ENCODE data around the gene TBC1D5.
A peak's percentile ranks its signal among the peaks of the same experiment; 100 is the strongest.
"Not testable (repeated sequence)": the region's sequence is repeated elsewhere in the genome, so short reads cannot be mapped to it uniquely, and the experiment has no call there.

The TBC1D5 gene

DNA sequence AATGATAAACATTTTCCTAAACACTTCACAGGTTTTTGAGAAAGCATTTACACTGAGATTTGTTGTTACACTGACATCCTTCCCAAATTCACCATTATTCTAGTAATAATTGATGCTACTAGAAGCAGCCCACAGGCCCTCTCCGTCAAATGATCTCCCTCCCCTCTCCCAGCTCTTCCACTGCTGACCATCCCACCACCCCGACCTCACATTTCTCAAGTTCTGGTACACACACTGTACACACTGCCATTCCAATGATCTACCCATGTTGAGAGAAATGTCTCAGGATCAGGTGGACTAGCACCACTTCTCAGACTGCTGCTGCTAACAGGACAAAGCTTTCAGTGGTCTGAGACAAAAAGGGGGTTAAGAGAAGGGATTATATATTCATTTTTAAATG is 3.5 kb downstream of the TBC1D5 start:
- Histone ChIP-seq H3K9ac (ENCODE audit: low read depth in 1 of 2, low read length in 2 of 2) (peak overlapping the region in 1 of 2 donors; percentile 55), H3K27me3 (ENCODE audit: control insufficient read depth in 2 of 2, insufficient read depth in 2 of 2, low read length in 2 of 2) (no peaks in the 10 kb centered on the region), H3K4me1 (ENCODE audit: control insufficient read depth in 2 of 2, insufficient read depth in 2 of 2, low read length in 2 of 2) (peaks cover 20 to 25% of the 10 kb centered on the region in 2 donors), H3K27ac (ENCODE audit: low read depth in 2 of 2, low read length in 2 of 2) (peak overlapping the region in 1 of 2 donors; percentile 99), H3K4me3 (ENCODE audit: low read length in 2 of 2) (peak overlapping the region in 1 of 2 donors; percentile 85), H3K36me3 (ENCODE audit: control insufficient read depth in 2 of 2, insufficient read depth in 2 of 2, low read length in 2 of 2) (no peaks in the 10 kb centered on the region), H3K9me3 (ENCODE audit: control insufficient read depth in 2 of 2, low read length in 2 of 2) (no peaks in the 10 kb centered on the region)

GRCh38 chr3:17738219-17738618 is 4.2 kb downstream of the TBC1D5 start:
- Histone ChIP-seq H3K4me1 (ENCODE audit: control insufficient read depth in 2 of 2, insufficient read depth in 2 of 2, low read length in 2 of 2) (peaks cover 13 to 21% of the 10 kb centered on the region in 2 donors), H3K9ac (ENCODE audit: low read depth in 1 of 2, low read length in 2 of 2) (no peak overlapping the region), H3K9me3 (ENCODE audit: control insufficient read depth in 2 of 2, low read length in 2 of 2) (no peaks in the 10 kb centered on the region), H3K4me3 (ENCODE audit: low read length in 2 of 2) (no peak overlapping the region), H3K27me3 (ENCODE audit: control insufficient read depth in 2 of 2, insufficient read depth in 2 of 2, low read length in 2 of 2) (no peaks in the 10 kb centered on the region), H3K36me3 (ENCODE audit: control insufficient read depth in 2 of 2, insufficient read depth in 2 of 2, low read length in 2 of 2) (no peaks in the 10 kb centered on the region), H3K27ac (ENCODE audit: low read depth in 2 of 2, low read length in 2 of 2) (no peak overlapping the region)

- Histone ChIP-seq H3K27ac (ENCODE audit: low read depth in 2 of 2, low read length in 2 of 2) (no peak overlapping the region), H3K9ac (ENCODE audit: low read depth in 1 of 2, low read length in 2 of 2) (no peak overlapping the region), H3K36me3 (ENCODE audit: control insufficient read depth in 2 of 2, insufficient read depth in 2 of 2, low read length in 2 of 2) (no peaks in the 10 kb centered on the region), H3K9me3 (ENCODE audit: control insufficient read depth in 2 of 2, low read length in 2 of 2) (no peaks in the 10 kb centered on the region), H3K4me1 (ENCODE audit: control insufficient read depth in 2 of 2, insufficient read depth in 2 of 2, low read length in 2 of 2) (peaks cover 12 to 20% of the 10 kb centered on the region in 2 donors), H3K27me3 (ENCODE audit: control insufficient read depth in 2 of 2, insufficient read depth in 2 of 2, low read length in 2 of 2) (no peaks in the 10 kb centered on the region), H3K4me3 (ENCODE audit: low read length in 2 of 2) (no peak overlapping the region)
Observed at GRCh38 chr3:17737591-17737990, 4.8 kb downstream of the TBC1D5 start.

DNA sequence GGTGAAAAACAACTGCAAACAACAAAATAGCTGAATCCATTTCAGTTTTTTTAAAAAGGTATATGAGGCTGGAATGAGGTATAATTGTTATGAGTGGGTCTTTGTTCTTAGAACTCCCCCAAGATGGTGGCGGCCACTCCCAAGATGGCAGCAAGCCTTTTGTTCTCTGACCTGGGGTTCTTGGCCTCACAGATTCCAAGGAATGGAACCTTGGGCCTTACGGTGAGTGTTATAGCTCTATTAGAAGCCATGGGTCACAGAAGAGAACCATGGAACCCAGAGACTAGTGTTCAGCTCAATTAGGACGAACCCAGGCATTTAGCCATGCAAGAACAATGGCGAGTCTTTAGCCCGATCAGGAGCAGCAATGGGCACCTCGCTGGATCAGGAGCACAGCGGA is 7.1 kb downstream of the TBC1D5 start:
- not testable (repeated sequence) for H3K27me3 ChIP-seq (ENCODE audit: control insufficient read depth in 2 of 2, insufficient read depth in 2 of 2, low read length in 2 of 2); H3K9me3 ChIP-seq (ENCODE audit: control insufficient read depth in 2 of 2, low read length in 2 of 2)
- peaks cover 2 to 13% of the 10 kb centered on the region in 2 donors for H3K4me1 ChIP-seq (ENCODE audit: control insufficient read depth in 2 of 2, insufficient read depth in 2 of 2, low read length in 2 of 2)

GRCh38 chr3:17733768-17734167 is 8.7 kb downstream of the TBC1D5 start:
- H3K4me3 ChIP-seq (ENCODE audit: low read length in 2 of 2) = no peak overlapping the region
- H3K27ac ChIP-seq (ENCODE audit: low read depth in 2 of 2, low read length in 2 of 2) = no peak overlapping the region
- H3K9ac ChIP-seq (ENCODE audit: low read depth in 1 of 2, low read length in 2 of 2) = no peak overlapping the region
- no peaks in the 10 kb centered on the region for H3K27me3 ChIP-seq (ENCODE audit: control insufficient read depth in 2 of 2, insufficient read depth in 2 of 2, low read length in 2 of 2)
- H3K36me3 ChIP-seq (ENCODE audit: control insufficient read depth in 2 of 2, insufficient read depth in 2 of 2, low read length in 2 of 2) = peaks cover 0 to 2% of the 10 kb centered on the region in 2 donors
- H3K9me3 ChIP-seq (ENCODE audit: control insufficient read depth in 2 of 2, low read length in 2 of 2) = no peaks in the 10 kb centered on the region
- no peaks in the 10 kb centered on the region for H3K4me1 ChIP-seq (ENCODE audit: control insufficient read depth in 2 of 2, insufficient read depth in 2 of 2, low read length in 2 of 2)

More for the DNA sequence above, 7.1 kb downstream of the TBC1D5 start:
- H3K36me3 ChIP-seq (ENCODE audit: control insufficient read depth in 2 of 2, insufficient read depth in 2 of 2, low read length in 2 of 2); H3K27ac ChIP-seq (ENCODE audit: low read depth in 2 of 2, low read length in 2 of 2); H3K4me3 ChIP-seq (ENCODE audit: low read length in 2 of 2); H3K9ac ChIP-seq (ENCODE audit: low read depth in 1 of 2, low read length in 2 of 2): not testable (repeated sequence)

DNA sequence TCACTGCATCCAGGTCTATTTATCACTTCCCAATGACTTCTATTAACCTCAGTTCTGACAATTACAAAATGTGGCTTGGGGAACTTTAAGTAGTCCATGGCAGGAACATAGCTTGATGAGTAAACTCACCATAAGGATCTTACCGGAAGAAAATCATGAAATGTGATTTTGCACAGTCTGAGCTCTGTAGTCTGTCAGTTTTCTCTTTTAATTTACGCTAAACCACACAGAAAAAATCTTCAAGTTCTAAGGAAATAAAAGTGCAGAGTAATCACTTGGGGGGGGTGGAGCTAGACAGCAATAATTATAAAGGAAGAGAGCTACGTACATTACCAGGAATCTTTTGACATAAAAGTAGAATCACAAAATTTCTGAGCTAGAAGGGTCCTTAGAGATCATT is 9.2 kb downstream of the TBC1D5 start:
- peaks cover 0 to 2% of the 10 kb centered on the region in 2 donors for H3K36me3 ChIP-seq (ENCODE audit: control insufficient read depth in 2 of 2, insufficient read depth in 2 of 2, low read length in 2 of 2)
- H3K4me3 ChIP-seq (ENCODE audit: low read length in 2 of 2) = no peak overlapping the region

GRCh38 chr3:17730318-17730967 is 12.0 kb downstream of the TBC1D5 start:
- peaks cover 0 to 8% of the 10 kb centered on the region in 2 donors for H3K36me3 ChIP-seq (ENCODE audit: control insufficient read depth in 2 of 2, insufficient read depth in 2 of 2, low read length in 2 of 2)
- H3K9me3 ChIP-seq (ENCODE audit: control insufficient read depth in 2 of 2, low read length in 2 of 2) = peaks cover 0 to 2% of the 10 kb centered on the region in 2 donors
- no peaks in the 10 kb centered on the region for H3K4me1 ChIP-seq (ENCODE audit: control insufficient read depth in 2 of 2, insufficient read depth in 2 of 2, low read length in 2 of 2)
- no peak overlapping the region for H3K9ac ChIP-seq (ENCODE audit: low read depth in 1 of 2, low read length in 2 of 2)
- H3K4me3 ChIP-seq (ENCODE audit: low read length in 2 of 2) = no peak overlapping the region
- H3K27me3 ChIP-seq (ENCODE audit: control insufficient read depth in 2 of 2, insufficient read depth in 2 of 2, low read length in 2 of 2) = no peaks in the 10 kb centered on the region
- H3K27ac ChIP-seq (ENCODE audit: low read depth in 2 of 2, low read length in 2 of 2) = no peak overlapping the region

More for the DNA sequence above, 9.2 kb downstream of the TBC1D5 start:
- Histone ChIP-seq H3K9ac (ENCODE audit: low read depth in 1 of 2, low read length in 2 of 2) (no peak overlapping the region), H3K27ac (ENCODE audit: low read depth in 2 of 2, low read length in 2 of 2) (no peak overlapping the region), H3K27me3 (ENCODE audit: control insufficient read depth in 2 of 2, insufficient read depth in 2 of 2, low read length in 2 of 2) (no peaks in the 10 kb centered on the region), H3K4me1 (ENCODE audit: control insufficient read depth in 2 of 2, insufficient read depth in 2 of 2, low read length in 2 of 2) (no peaks in the 10 kb centered on the region), H3K9me3 (ENCODE audit: control insufficient read depth in 2 of 2, low read length in 2 of 2) (no peaks in the 10 kb centered on the region)

DNA sequence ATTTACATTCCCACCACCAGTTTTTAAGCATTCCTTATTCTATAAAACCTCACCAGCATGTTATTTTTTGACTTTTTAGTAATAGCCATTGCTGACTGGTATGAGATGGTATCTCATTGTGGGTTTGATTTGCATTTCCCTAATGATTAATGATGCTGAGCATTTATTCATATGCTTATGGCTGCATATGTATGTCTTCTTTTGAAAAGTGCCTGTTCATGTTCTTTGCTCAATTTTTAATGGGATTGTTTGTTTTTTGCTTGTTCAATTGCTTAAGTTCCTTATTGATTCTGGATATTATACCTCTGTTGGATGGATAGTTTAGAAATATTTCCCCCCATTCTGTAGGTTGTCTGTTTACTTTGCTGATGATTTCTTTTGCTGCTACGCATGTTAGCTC is 16.1 kb downstream of the TBC1D5 start:
- peaks cover 0 to 2% of the 10 kb centered on the region in 2 donors for H3K9me3 ChIP-seq (ENCODE audit: control insufficient read depth in 2 of 2, low read length in 2 of 2)

DNA sequence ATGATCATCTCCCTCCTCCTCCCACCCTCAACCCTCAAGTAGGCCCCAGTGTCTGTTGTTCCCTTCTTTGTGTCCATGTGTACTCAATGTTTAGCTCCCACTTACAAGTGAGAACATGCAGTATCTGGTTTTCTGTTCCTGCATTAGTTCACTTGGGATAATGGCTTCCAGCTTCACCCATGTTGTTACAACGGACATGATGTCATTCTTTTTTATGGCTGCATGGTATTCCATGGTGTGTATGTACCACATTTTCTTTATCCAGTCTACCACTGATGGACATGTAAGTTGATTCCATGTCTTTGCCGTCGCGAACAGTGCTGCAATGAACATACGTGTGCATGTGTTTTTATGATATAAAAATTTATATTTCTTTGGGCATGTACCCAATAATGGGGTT is 16.6 kb downstream of the TBC1D5 start:
- H3K27ac ChIP-seq (ENCODE audit: low read depth in 2 of 2, low read length in 2 of 2); H3K9me3 ChIP-seq (ENCODE audit: control insufficient read depth in 2 of 2, low read length in 2 of 2); H3K4me1 ChIP-seq (ENCODE audit: control insufficient read depth in 2 of 2, insufficient read depth in 2 of 2, low read length in 2 of 2); H3K9ac ChIP-seq (ENCODE audit: low read depth in 1 of 2, low read length in 2 of 2); H3K4me3 ChIP-seq (ENCODE audit: low read length in 2 of 2); H3K36me3 ChIP-seq (ENCODE audit: control insufficient read depth in 2 of 2, insufficient read depth in 2 of 2, low read length in 2 of 2); H3K27me3 ChIP-seq (ENCODE audit: control insufficient read depth in 2 of 2, insufficient read depth in 2 of 2, low read length in 2 of 2): not testable (repeated sequence)

More for the DNA sequence above, 16.1 kb downstream of the TBC1D5 start:
- no peak overlapping the region for H3K9ac ChIP-seq (ENCODE audit: low read depth in 1 of 2, low read length in 2 of 2)
- H3K4me3 ChIP-seq (ENCODE audit: low read length in 2 of 2) = no peak overlapping the region
- H3K36me3 ChIP-seq (ENCODE audit: control insufficient read depth in 2 of 2, insufficient read depth in 2 of 2, low read length in 2 of 2) = peaks cover 0 to 5% of the 10 kb centered on the region in 2 donors
- no peaks in the 10 kb centered on the region for H3K27me3 ChIP-seq (ENCODE audit: control insufficient read depth in 2 of 2, insufficient read depth in 2 of 2, low read length in 2 of 2)
- H3K27ac ChIP-seq (ENCODE audit: low read depth in 2 of 2, low read length in 2 of 2) = no peak overlapping the region
- H3K4me1 ChIP-seq (ENCODE audit: control insufficient read depth in 2 of 2, insufficient read depth in 2 of 2, low read length in 2 of 2) = no peaks in the 10 kb centered on the region

GRCh38 chr3:17724948-17725347 is 17.5 kb downstream of the TBC1D5 start:
- Histone ChIP-seq H3K9ac (ENCODE audit: low read depth in 1 of 2, low read length in 2 of 2) (no peak overlapping the region), H3K27ac (ENCODE audit: low read depth in 2 of 2, low read length in 2 of 2) (no peak overlapping the region), H3K4me3 (ENCODE audit: low read length in 2 of 2) (no peak overlapping the region)

More at GRCh38 chr3:17724948-17725347, 17.5 kb downstream of the TBC1D5 start:
- no peaks in the 10 kb centered on the region for H3K27me3 ChIP-seq (ENCODE audit: control insufficient read depth in 2 of 2, insufficient read depth in 2 of 2, low read length in 2 of 2)
- peaks cover 0 to 2% of the 10 kb centered on the region in 2 donors for H3K9me3 ChIP-seq (ENCODE audit: control insufficient read depth in 2 of 2, low read length in 2 of 2)
- H3K4me1 ChIP-seq (ENCODE audit: control insufficient read depth in 2 of 2, insufficient read depth in 2 of 2, low read length in 2 of 2) = no peaks in the 10 kb centered on the region
- H3K36me3 ChIP-seq (ENCODE audit: control insufficient read depth in 2 of 2, insufficient read depth in 2 of 2, low read length in 2 of 2) = peaks cover 0 to 5% of the 10 kb centered on the region in 2 donors

All from mucosa of rectum (tissue), 2 donors.